RPMI8226 (cell line): ENCODE data around the gene TTC28.

ENCODE experiments used
- DNase-seq: peaks from one replicate; pipeline ENCODE4 v3.0.0-alpha.2; 2015

The TTC28 gene

GRCh38 chr22:27935897-27936296, 743.7 kb downstream of the TTC28 start:
- no peak for DNase-seq

GRCh38 chr22:27934069-27934468, 745.6 kb downstream of the TTC28 start:
- no peak for DNase-seq

- no peak for DNase-seq
Observed at GRCh38 chr22:27933186-27933983, 746.3 kb downstream of the TTC28 start.

- no peak for DNase-seq
Observed at GRCh38 chr22:27930331-27931060, 749.1 kb downstream of the TTC28 start.
